ENCODE results near the gene LGALS3BP. TPM values are rescaled to one million over a fixed set of nuclear protein-coding genes. Genes with fewer than 3 reads are reported as not detected.

The LGALS3BP gene
- total and polyA plus RNA-seq, 2 of the 8 experiments (the other 6 are each of a cell fraction or from before 2014, with no cell fraction given) = 56.1 to 61.6 TPM

- TF ChIP-seq TEAD4 (IDR thresholded peaks at IDR 0.05; ENCODE audit: low read depth, low read length) = no peak
- no peak for TF ChIP-seq CHD1 (IDR thresholded peaks at IDR 0.05; ENCODE audit: low read depth, low read length)
- TF ChIP-seq RBBP5 (IDR thresholded peaks at IDR 0.05; ENCODE audit: borderline replicate concordance, low read depth, low read length) = no peak
These were observed 29.9 kb upstream of the LGALS3BP start, which contains the start of gene CANT1 (continued) for GRCh38 chr17:79009397-79010303.

Data from H1 (cell line).